B cell (primary cell): ENCODE results near the gene HOXA5. TPM values are rescaled to one million over a fixed set of nuclear protein-coding genes. Genes with fewer than 3 reads are reported as not detected.

Source experiments
- ATAC-seq: fragments of 200-7000 bp; cut with Tn5 transposase; one replicate; pipeline ENCODE4 v1.10.0; 2021; ENCODE audit warnings: low read depth, mild to moderate bottlenecking, moderate number of reproducible peaks, moderate library complexity
- CTCF ChIA-PET: fragments of 350-600 bp; sonication (Branson Sonifier 250); formaldehyde crosslinking; loops from one replicate; lab custom pipeline; 2021; ENCODE audit warnings: antibody characterized with exemption, inconsistent platforms; lab: Charles Lee
- POLR2A ChIA-PET: fragments of 350-600 bp; sonication (Branson Sonifier 250); formaldehyde crosslinking; loops from one replicate; lab custom pipeline; 2021; ENCODE audit warnings: antibody characterized with exemption; lab: Charles Lee
- DNase-seq: peaks from one replicate; pipeline ENCODE4 v3.0.0; 2013
- H2AFZ ChIP-seq: 2 replicates; pipeline ENCODE4 v1.6.1; 2012; ENCODE audit warnings: mild to moderate bottlenecking, low read depth, low read length; ENCODE audit not compliant: insufficient read depth, poor library complexity, severe bottlenecking
- H3K27ac ChIP-seq, 2 donors: 1 replicate in 1 of 2; 2 replicates in 1 of 2; pipeline ENCODE4 v1.5.1; 2012 to 2013; ENCODE audit warnings: low read length in 2 of 2, mild to moderate bottlenecking in 2 of 2, moderate library complexity in 1 of 2
- H3K27me3 ChIP-seq, 4 experiments: fragments of 200-600 bp in 1 of 4; sonication (generic) in 1 of 4; replicated peaks in 1 of 4; 1 replicate in 2 of 4; 2 replicates in 2 of 4; pipeline versions ENCODE4 v1.6.1 to v1.7.0; 2013 to 2016; ENCODE audit warnings: low read length in 3 of 4, mild to moderate bottlenecking in 2 of 4, mixed read lengths in 1 of 4, moderate library complexity in 1 of 4; ENCODE audit not compliant: insufficient read depth in 4 of 4, control insufficient read depth in 3 of 4; ENCODE audit errors: control extremely low read depth in 1 of 4
- H3K36me3 ChIP-seq, 2 experiments: replicated peaks in 1 of 2; 1 replicate in 1 of 2; 2 replicates in 1 of 2; pipeline versions ENCODE4 v1.6.1 to v1.7.1; 2013; ENCODE audit warnings: low read length in 1 of 2; ENCODE audit not compliant: insufficient read depth in 2 of 2, control insufficient read depth in 1 of 2; ENCODE audit errors: control extremely low read depth in 1 of 2, extremely low read depth in 1 of 2
- H3K4me1 ChIP-seq, 2 donors: fragments of 200-600 bp in 1 of 2; sonication (generic) in 1 of 2; 1 replicate in 1 of 2; 2 replicates in 1 of 2; pipeline versions ENCODE4 v1.5.1 to v1.6.1; 2013 to 2017; ENCODE audit warnings: low read length in 2 of 2; ENCODE audit not compliant: control insufficient read depth in 2 of 2, insufficient read depth in 2 of 2
- H3K4me2 ChIP-seq: replicated peaks from 2 replicates; pipeline ENCODE3; 2012; ENCODE audit warnings: mild to moderate bottlenecking, low read depth, low read length; ENCODE audit not compliant: poor library complexity, severe bottlenecking
- H3K4me3 ChIP-seq, 5 experiments: fragments of 200-600 bp in 1 of 5; sonication (generic) in 1 of 5; 1 replicate in 3 of 5; 2 replicates in 2 of 5; pipeline versions ENCODE4 v1.5.1 to v1.7.0; 2011 to 2016; ENCODE audit warnings: low read length in 4 of 5, mild to moderate bottlenecking in 4 of 5, low read depth in 2 of 5, control low read depth in 1 of 5, moderate library complexity in 1 of 5; ENCODE audit not compliant: insufficient read depth in 1 of 5; ENCODE audit errors: control extremely low read depth in 1 of 5, extremely low read depth in 1 of 5
- H3K79me2 ChIP-seq: fragments of 200-600 bp; sonication (generic); one replicate; pipeline ENCODE4 v1.6.0; 2016; ENCODE audit warnings: low read length; ENCODE audit not compliant: control insufficient read depth, insufficient read depth
- H3K9ac ChIP-seq: fragments of 200-600 bp; sonication (generic); 2 replicates; pipeline ENCODE4 v1.6.1; 2017; ENCODE audit warnings: mild to moderate bottlenecking, low read length, moderate library complexity
- H3K9me3 ChIP-seq, 3 donors: one replicate each; pipeline versions ENCODE4 v1.6.1 to v1.7.1; 2013; ENCODE audit warnings: low read length in 2 of 3; ENCODE audit not compliant: control insufficient read depth in 2 of 3, insufficient read depth in 1 of 3; ENCODE audit errors: control extremely low read depth in 1 of 3
- H4K20me1 ChIP-seq: 2 replicates; pipeline ENCODE4 v1.6.0; 2012; ENCODE audit warnings: mild to moderate bottlenecking, low read length; ENCODE audit not compliant: insufficient read depth, control insufficient read depth, poor library complexity, severe bottlenecking
- H3K27ac Mint-ChIP-seq: one replicate; pipeline ENCODE4 v1.8.0; 2021; ENCODE audit warnings: mixed read lengths
- H3K27me3 Mint-ChIP-seq: one replicate; pipeline ENCODE4 v1.8.0; 2021; ENCODE audit warnings: mixed read lengths
- H3K4me1 Mint-ChIP-seq: one replicate; pipeline ENCODE4 v1.8.0; 2021; ENCODE audit warnings: mixed read lengths
- H3K4me3 Mint-ChIP-seq: one replicate; pipeline ENCODE4 v1.8.0; 2021; ENCODE audit warnings: mixed read lengths
- H3K9me3 Mint-ChIP-seq: one replicate; pipeline ENCODE4 v1.8.0; 2022; ENCODE audit warnings: mixed read lengths; ENCODE audit not compliant: insufficient read depth
- CTCF ChIP-seq: fragments of 200-600 bp; IDR thresholded peaks from one replicate; pipeline ENCODE4 v1.8.0; 2022; ENCODE audit warnings: antibody characterized with exemption, mild to moderate bottlenecking
- EZH2 ChIP-seq: IDR thresholded peaks from 2 replicates; pipeline ENCODE4 v1.6.1; 2012; ENCODE audit warnings: borderline replicate concordance, low read depth, mild to moderate bottlenecking, moderate library complexity, low read length; ENCODE audit not compliant: insufficient read depth, poor library complexity, severe bottlenecking
- WGBS: methylation state at CpG from one replicate; pipeline ENCODE4 v1.1.5; 2013; ENCODE audit warnings: missing lambda C conversion rate; ENCODE audit not compliant: insufficient coverage; 5-methylcytosine and 5-hydroxymethylcytosine counted together
- intact Hi-C: fragments of 100-400 bp; cut with micrococcal nuclease; formaldehyde crosslinking; loops from one replicate; pipeline ENCODE4 v1.10.0; 2022
- polyA plus RNA-seq: library from polyadenylated mRNA; depleted of rRNA; stranded (reverse); fragments of >200 nt; gene quantifications from 2 replicates; pipeline ENCODE4 v1.2.3, GENCODE V29; 2012
- total RNA-seq, 2 donors: library from RNA; stranded (reverse); fragments of 120-200 nt in 1 of 2; gene quantifications; 1 replicate in 1 of 2; 2 replicates in 1 of 2; pipeline versions ENCODE4 v1.2.3 to v1.2.4, GENCODE V29; 2013 to 2022

The HOXA5 gene
- total and polyA plus RNA-seq, 2 donors (not counting 1 experiment from before 2014, with no cell fraction given) = not detected

DNA sequence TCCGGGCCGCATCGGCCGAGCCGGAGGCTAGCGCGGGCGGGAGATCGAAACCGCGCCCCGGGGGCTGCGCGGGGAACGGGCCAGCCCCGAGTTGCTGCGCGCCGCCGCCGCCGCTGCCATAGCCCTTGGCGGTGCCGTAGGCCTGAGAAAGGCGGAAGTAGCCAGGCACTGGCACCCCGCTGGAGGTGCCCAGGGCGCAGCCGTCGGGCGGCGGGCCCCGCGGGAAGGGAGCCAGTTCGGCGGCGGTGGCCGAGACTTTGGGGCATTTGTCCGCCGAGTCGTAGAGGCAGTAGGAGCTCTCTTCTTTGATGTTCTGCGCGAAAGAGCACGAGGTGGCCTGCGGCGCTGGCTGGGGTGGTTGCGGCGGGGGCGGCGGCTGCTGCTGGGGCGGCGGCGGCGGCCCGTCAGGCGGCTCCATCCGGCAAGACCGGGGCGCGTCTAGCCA lies 30.1 kb upstream of the HOXA5 start:
- peak overlapping the region; percentile 54 for H3K4me3 Mint-ChIP-seq
- Histone ChIP-seq H2AFZ (peak overlapping the region; percentile 64), H3K4me3 (peak overlapping the region in 3 of 5 experiments; percentile 36 to 55 (median 51)), H3K4me1 (peaks cover 36 to 59% of the 10 kb centered on the region in 2 donors), H3K4me2 (peak overlapping the region; percentile 93), H3K9me3 (peaks cover 0 to 59% (median 10%) of the 10 kb centered on the region in 3 donors), H3K27me3 (peaks cover 0 to 95% (median 79%) of the 10 kb centered on the region in 4 experiments), H3K79me2 (no peaks in the 10 kb centered on the region), H3K36me3 (no peaks in the 10 kb centered on the region), H3K9ac (peak overlapping the region; percentile 61), H4K20me1 (peaks cover 8% of the 10 kb centered on the region), H3K27ac (no peak overlapping the region)
- no peaks in the 10 kb centered on the region for H3K9me3 Mint-ChIP-seq
- ChIA-PET POLR2A (interaction anchor here (0.8 kb wide), 1 partner anchor 23 kb away, joined by 3 read pairs; no protein-coding TSS in a partner anchor), CTCF (interaction anchor here (0.7 to 1.9 kb wide), 5 partner anchors 8 to 24 kb away, joined by 3 to 5 read pairs (median 3); no protein-coding TSS in a partner anchor)
- intact Hi-C loops = loop anchor here (1.0 kb wide), 1 partner anchor 11 kb away; no protein-coding TSS in a partner anchor
- peaks cover 19% of the 10 kb centered on the region for H3K4me1 Mint-ChIP-seq
- TF ChIP-seq CTCF (no peak), EZH2 (peak; percentile 40)
- 3% methylated on average over 59 of the region's 59 CpGs for WGBS
- peaks cover 54% of the 10 kb centered on the region for H3K27me3 Mint-ChIP-seq
- DNase-seq (peak; percentile 75), ATAC-seq (peak; percentile 85)
- H3K27ac Mint-ChIP-seq = no peak overlapping the region
